K562 (cell line): Measurements from ENCODE around the gene SLC22A23. TPM values are rescaled to one million over a fixed set of nuclear protein-coding genes. Genes with fewer than 3 reads are reported as not detected.

Experiments used
- ATAC-seq: fragments of 200-7000 bp; cut with Tn5 transposase; 3 replicates; pipeline ENCODE4 v1.9.1; 2020; ENCODE audit warnings: moderate library complexity
- BruUV-seq: library from RNA; stranded (reverse); fragments of 400-500 nt; replicated peaks from 2 replicates; lab custom pipeline; 2021; lab: Mats Ljungman, UMichigan
- CTCF ChIA-PET: fragments of 300-600 bp; formaldehyde crosslinking; extraction: SDS; loops from one replicate; lab custom pipeline; 2021; ENCODE audit warnings: low intra/inter-chr PET ratio; lab: Yijun Ruan, JAX
- POLR2A ChIA-PET: fragments of 300-600, 350-650 bp; sonication (Branson Sonifier 250); formaldehyde crosslinking; extraction: SDS; loops from one replicate; lab custom pipeline; 2021; ENCODE audit warnings: antibody characterized with exemption, inconsistent platforms; lab: Yijun Ruan, JAX
- DNase-seq, 4 experiments: peaks; one replicate each; pipeline versions ENCODE4 v3.0.0 to v3.0.0-alpha.2; 2011 to 2018; ENCODE audit warnings: low spot score in 3 of 4, mixed read lengths in 3 of 4; ENCODE audit errors: extremely low read depth in 1 of 4
- FAIRE-seq: peaks from 2 replicates; lab custom pipeline; 2011; peaks lifted over from hg19 to GRCh38; lab: Jason Lieb, UNC
- H2AFZ ChIP-seq: 2 replicates; pipeline ENCODE4 v1.6.0; 2011; ENCODE audit warnings: low read depth, low read length, control low read depth, inconsistent platforms
- H3K27ac ChIP-seq: fragments of 200-600 bp; 3 replicates; pipeline ENCODE4 v1.8.0; 2011; ENCODE audit warnings: low read depth, mild to moderate bottlenecking, control low read depth, inconsistent platforms, low read length, moderate library complexity, mixed read lengths; ENCODE audit errors: extremely low read depth
- H3K27me3 ChIP-seq, 2 experiments: fragments of 300-600 bp in 1 of 2; 2 replicates in 1 of 2; 3 replicates in 1 of 2; pipeline versions ENCODE4 v1.6.0 to v1.8.0; 2011; ENCODE audit warnings: inconsistent platforms in 2 of 2, low read length in 2 of 2, mild to moderate bottlenecking in 1 of 2, mixed read lengths in 1 of 2, moderate library complexity in 1 of 2; ENCODE audit not compliant: control insufficient read depth in 2 of 2, insufficient read depth in 2 of 2
- H3K36me3 ChIP-seq: fragments of 300-600 bp; 3 replicates; pipeline ENCODE4 v1.8.0; 2011; ENCODE audit warnings: mild to moderate bottlenecking, low read length, inconsistent platforms; ENCODE audit not compliant: control insufficient read depth, insufficient read depth
- H3K4me1 ChIP-seq, 2 experiments: fragments of 200-600 bp in 1 of 2; replicated peaks in 1 of 2; 2 replicates in 1 of 2; 3 replicates in 1 of 2; pipeline versions ENCODE4 v1.5.1 to v1.8.0; 2011; ENCODE audit warnings: inconsistent platforms in 2 of 2, low read length in 2 of 2, mild to moderate bottlenecking in 1 of 2, mixed read lengths in 1 of 2, moderate library complexity in 1 of 2; ENCODE audit not compliant: control insufficient read depth in 2 of 2, insufficient read depth in 2 of 2
- H3K4me2 ChIP-seq: 2 replicates; pipeline ENCODE4 v1.6.1; 2011; ENCODE audit warnings: low read length, control low read depth, inconsistent platforms, mixed read lengths; ENCODE audit not compliant: insufficient read depth
- H3K4me3 ChIP-seq: fragments of 200-600 bp; sonication (generic), shearing (Covaris generic); 2 replicates; pipeline ENCODE4 v1.5.1; 2016; ENCODE audit warnings: control low read depth, inconsistent platforms
- H3K79me2 ChIP-seq: fragments of 200-600 bp; 3 replicates; pipeline ENCODE4 v1.8.0; 2011; ENCODE audit warnings: low read length, inconsistent platforms; ENCODE audit not compliant: control insufficient read depth, insufficient read depth
- H3K9ac ChIP-seq, 2 experiments: 2 replicates each; pipeline versions ENCODE4 v1.6.0 to v1.6.1; 2011; ENCODE audit warnings: low read depth in 2 of 2, low read length in 2 of 2, control low read depth in 1 of 2, inconsistent platforms in 1 of 2, mild to moderate bottlenecking in 1 of 2, mixed read lengths in 1 of 2; ENCODE audit not compliant: insufficient read depth in 1 of 2
- H3K9me1 ChIP-seq: one replicate; pipeline ENCODE4 v1.6.0; 2011; ENCODE audit warnings: inconsistent platforms, mild to moderate bottlenecking, low read length, moderate library complexity; ENCODE audit not compliant: control insufficient read depth, insufficient read depth
- H3K9me3 ChIP-seq: replicated peaks from 2 replicates; pipeline ENCODE4 v1.5.1; 2011; ENCODE audit warnings: low read depth, low read length, inconsistent platforms; ENCODE audit not compliant: control insufficient read depth, insufficient read depth
- H4K20me1 ChIP-seq: replicated peaks from 2 replicates; pipeline ENCODE4 v1.6.1; 2011; ENCODE audit warnings: low read length, inconsistent platforms, mixed read lengths; ENCODE audit not compliant: control insufficient read depth, insufficient read depth
- BCOR ChIP-seq: fragments of 450-650 bp; IDR thresholded peaks from 2 replicates; pipeline ENCODE4 v1.6.1; 2016
- ETV6 ChIP-seq, 3 experiments: fragments of 150-350 bp in 1 of 3; sonication (generic) in 1 of 3; formaldehyde crosslinking in 1 of 3; IDR thresholded peaks; 2 replicates each; pipeline versions ENCODE4 v1.6.1 to v1.8.0; 2014 to 2022; ENCODE audit warnings: borderline replicate concordance in 2 of 3, low read depth in 2 of 3, antibody characterized with exemption in 1 of 3, low read length in 1 of 3, mild to moderate bottlenecking in 1 of 3, missing genetic modification reagents in 1 of 3
- NFATC3 ChIP-seq: fragments of 450-650 bp; IDR thresholded peaks from 2 replicates; pipeline ENCODE4 v1.6.1; 2017; ENCODE audit warnings: mild to moderate bottlenecking
- NFYB ChIP-seq: IDR thresholded peaks from 2 replicates; pipeline ENCODE4 v1.6.1; 2011; ENCODE audit warnings: mild to moderate bottlenecking, moderate library complexity; ENCODE audit not compliant: insufficient read length; ENCODE audit errors: extremely low read depth
- PBX2 ChIP-seq, 2 experiments: IDR thresholded peaks in 1 of 2; conservative IDR thresholded peaks in 1 of 2; 2 replicates each; pipeline ENCODE4 v1.6.1; 2016; ENCODE audit warnings: low read depth in 2 of 2, mild to moderate bottlenecking in 1 of 2, missing compliant biosample characterization in 1 of 2, missing genetic modification characterization in 1 of 2, moderate library complexity in 1 of 2
- PHB2 ChIP-seq: fragments of 450-650 bp; IDR thresholded peaks from 2 replicates; pipeline ENCODE4 v1.6.1; 2017; ENCODE audit warnings: low read depth
- ZNF143 ChIP-seq: sonication (generic); formaldehyde crosslinking; IDR thresholded peaks from 2 replicates; pipeline ENCODE4 v1.9.0; 2022; ENCODE audit warnings: mild to moderate bottlenecking, missing genetic modification reagents
- ZNF707 ChIP-seq: fragments of 250-450 bp; sonication (Bioruptor Pico); conservative IDR thresholded peaks from 2 replicates; pipeline ENCODE4 v1.8.0; 2022; ENCODE audit warnings: inconsistent platforms, mild to moderate bottlenecking, moderate library complexity
- WGBS: fragments of 100-300 bp; shearing (Covaris generic); methylation state at CpG from one replicate; pipeline ENCODE4 v1.1.6; 2016; ENCODE audit warnings: low coverage, mixed read lengths; ENCODE audit not compliant: insufficient coverage; ENCODE audit errors: missing lambda C conversion rate; 5-methylcytosine and 5-hydroxymethylcytosine counted together
- in situ Hi-C: fragments of 300-500 bp; cut with MboI; formaldehyde crosslinking; loops from 4 replicates; pipeline ENCODE4 v1.15.0; 2018; ENCODE audit warnings: inconsistent platforms, mixed read lengths
- intact Hi-C: fragments of 100-400 bp; cut with micrococcal nuclease; formaldehyde crosslinking; loops from 2 replicates; pipeline ENCODE4 v1.14.2; 2022
- polyA plus RNA-seq, 8 experiments: library from polyadenylated mRNA; depleted of rRNA in 4 of 8; stranded (reverse) in 5 of 8; unstranded in 3 of 8; fragments of >200 nt; fragmentation: Nextera tagmentation in 2 of 8; fragmentation: Illumina TruSeq in 1 of 8; extraction: Ambion mirVana in 2 of 8; extraction: Trizol in 1 of 8; gene quantifications; 2 replicates each; pipeline versions ENCODE4 v1.2.1 to v1.2.3, GENCODE V29; 2011 to 2014; ENCODE audit warnings: inconsistent platforms in 1 of 8, missing spikeins in 1 of 8
- total RNA-seq, 7 experiments: library from RNA; depleted of rRNA in 6 of 7; stranded (reverse); fragments of >200 nt in 6 of 7; fragmentation: Illumina TruSeq in 2 of 7; extraction: Trizol in 2 of 7; gene quantifications; 2 replicates each; pipeline versions ENCODE4 v1.2.1 to v1.2.3, GENCODE V29; 2011 to 2021; ENCODE audit warnings: low replicate concordance in 1 of 7
- TF ChIP-seq, protein P1 (sequence below): fragments of 250-450 bp; sonication (Bioruptor Pico); IDR thresholded peaks from 2 replicates; pipeline ENCODE4 v1.8.0; 2022; ENCODE audit warnings: moderate library complexity, mild to moderate bottlenecking, inconsistent platforms
- TF ChIP-seq, protein P2 (sequence below): fragments of 450-650 bp; IDR thresholded peaks from 2 replicates; pipeline ENCODE4 v1.6.1; 2018; ENCODE audit warnings: mild to moderate bottlenecking, low read depth; ENCODE audit not compliant: partially characterized antibody

Gene SLC22A23
- total and polyA plus RNA-seq, 9 of the 15 experiments (the other 6 are each of a cell fraction or from before 2014, with no cell fraction given): 0.30 to 8.7 (median 2.5) TPM

GRCh38 chr6:3308106-3308505 is 148.7 kb downstream of the SLC22A23 start (continued):
- TF ChIP-seq, protein P1, sequence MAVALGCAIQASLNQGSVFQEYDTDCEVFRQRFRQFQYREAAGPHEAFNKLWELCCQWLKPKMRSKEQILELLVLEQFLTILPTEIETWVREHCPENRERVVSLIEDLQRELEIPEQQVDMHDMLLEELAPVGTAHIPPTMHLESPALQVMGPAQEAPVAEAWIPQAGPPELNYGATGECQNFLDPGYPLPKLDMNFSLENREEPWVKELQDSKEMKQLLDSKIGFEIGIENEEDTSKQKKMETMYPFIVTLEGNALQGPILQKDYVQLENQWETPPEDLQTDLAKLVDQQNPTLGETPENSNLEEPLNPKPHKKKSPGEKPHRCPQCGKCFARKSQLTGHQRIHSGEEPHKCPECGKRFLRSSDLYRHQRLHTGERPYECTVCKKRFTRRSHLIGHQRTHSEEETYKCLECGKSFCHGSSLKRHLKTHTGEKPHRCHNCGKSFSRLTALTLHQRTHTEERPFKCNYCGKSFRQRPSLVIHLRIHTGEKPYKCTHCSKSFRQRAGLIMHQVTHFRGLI (CRISPR knock-in tag): no peak
- TF ChIP-seq NFATC3 (no peak), ZNF143 (CRISPR knock-in tag) (no peak), ETV6 (IDR thresholded peaks at IDR 0.05; ENCODE audit: borderline replicate concordance in 1 of 2, low read depth in 2 of 2, low read length in 1 of 2) (no peak), ETV6 (CRISPR knock-in tag; IDR thresholded peaks at IDR 0.05; ENCODE audit: borderline replicate concordance) (no peak)
- TF ChIP-seq, protein P2, sequence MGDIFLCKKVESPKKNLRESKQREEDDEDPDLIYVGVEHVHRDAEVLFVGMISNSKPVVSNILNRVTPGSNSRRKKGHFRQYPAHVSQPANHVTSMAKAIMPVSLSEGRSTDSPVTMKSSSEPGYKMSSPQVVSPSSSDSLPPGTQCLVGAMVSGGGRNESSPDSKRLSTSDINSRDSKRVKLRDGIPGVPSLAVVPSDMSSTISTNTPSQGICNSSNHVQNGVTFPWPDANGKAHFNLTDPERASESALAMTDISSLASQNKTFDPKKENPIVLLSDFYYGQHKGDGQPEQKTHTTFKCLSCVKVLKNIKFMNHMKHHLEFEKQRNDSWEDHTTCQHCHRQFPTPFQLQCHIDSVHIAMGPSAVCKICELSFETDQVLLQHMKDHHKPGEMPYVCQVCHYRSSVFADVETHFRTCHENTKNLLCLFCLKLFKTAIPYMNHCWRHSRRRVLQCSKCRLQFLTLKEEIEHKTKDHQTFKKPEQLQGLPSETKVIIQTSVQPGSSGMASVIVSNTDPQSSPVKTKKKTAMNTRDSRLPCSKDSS: no peak

DNA sequence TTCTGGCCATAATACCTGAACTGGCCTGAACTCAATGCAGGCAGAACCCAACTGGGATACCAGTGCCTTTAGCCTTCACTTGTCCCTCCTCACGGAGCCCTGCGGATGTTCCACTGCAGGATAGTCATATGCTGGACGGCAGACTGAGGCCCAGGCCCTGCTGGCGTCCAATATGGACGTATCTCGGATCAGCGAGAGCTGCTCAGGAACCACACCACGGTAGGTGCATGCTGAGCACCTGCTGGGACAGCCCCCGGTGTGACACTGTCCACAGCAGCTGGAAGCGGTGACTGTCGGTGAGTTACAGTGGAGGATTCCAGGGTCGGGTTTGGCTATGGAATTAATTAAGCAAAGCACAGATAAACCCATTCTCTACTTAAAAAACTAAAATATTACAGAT is 149.4 kb downstream of the SLC22A23 start:
- BruUV-seq: no TSS peak

More for the DNA sequence above, 149.4 kb downstream of the SLC22A23 start:
- H2AFZ ChIP-seq: no peak overlapping the region
- TF ChIP-seq ZNF707 (CRISPR knock-in tag) (no peak), PBX2 (CRISPR knock-in tag; IDR thresholded peaks at IDR 0.05; ENCODE audit: low read depth) (no peak), PBX2 (tag; conservative IDR thresholded peaks at IDR 0.05; ENCODE audit: low read depth) (no peak), PHB2 (no peak), NFYB (no peak), BCOR (no peak)
- TF ChIP-seq, all 486 proteins: peak for 0
- FAIRE-seq (no peak), ATAC-seq (no peak), DNase-seq (no peak)
- H3K9me3 ChIP-seq: 0 out of 2 replicates have a peak, but pooled peaks cover 5% of the 10 kb centered on the region
- ChIA-PET CTCF (no interaction called here), POLR2A (interaction anchor here (0.9 kb wide), 1 partner anchor 17 kb away, joined by 3 read pairs; no protein-coding TSS in a partner anchor)
- H3K27ac ChIP-seq: no peak overlapping the region
- intact Hi-C loops (no loop called here), in situ Hi-C loops (no loop called here)
- H3K4me1 ChIP-seq: peaks cover 0 to 4% of the 10 kb centered on the region in 2 experiments; a peak in 2 of 5 replicates
- H3K9ac ChIP-seq: no peak overlapping the region
- H3K79me2 ChIP-seq: no peaks in the 10 kb centered on the region
- no peaks in the 10 kb centered on the region for H3K9me1 ChIP-seq
- H3K4me3 ChIP-seq: no peak overlapping the region
- H4K20me1 ChIP-seq: no peaks in the 10 kb centered on the region
- no peaks in the 10 kb centered on the region for H3K27me3 ChIP-seq
- WGBS: 68% methylated on average over 12 of the region's 12 CpGs
- no peaks in the 10 kb centered on the region for H3K36me3 ChIP-seq
- no peak overlapping the region for H3K4me2 ChIP-seq
